HG02973 (cell line): ENCODE data around the gene HMG20A.

ENCODE experiments used
- ATAC-seq: cut with Tn5 transposase; IDR thresholded peaks from one replicate; pipeline ENCODE4 v1.9.1; 2021; ENCODE audit warnings: moderate library complexity; ENCODE audit not compliant: unreplicated experiment

Gene HMG20A

GRCh38 chr15:77495838-77496596, 75.3 kb downstream of the HMG20A start:
- no peak for ATAC-seq

GRCh38 chr15:77496715-77497109, 76.0 kb downstream of the HMG20A start:
- no peak for ATAC-seq

- no peak for ATAC-seq
These were observed 76.5 kb downstream of the HMG20A start for GRCh38 chr15:77497110-77497737.

- ATAC-seq = no peak
These were observed 77.3 kb downstream of the HMG20A start for GRCh38 chr15:77497942-77498361.

- no peak for ATAC-seq
These were observed 78.5 kb downstream of the HMG20A start for GRCh38 chr15:77499087-77499760.

- ATAC-seq = no peak
These were observed 80.3 kb downstream of the HMG20A start for GRCh38 chr15:77500989-77501388.

- ATAC-seq = no peak
These were observed 81.8 kb downstream of the HMG20A start for GRCh38 chr15:77502379-77503095.

- ATAC-seq = no peak
These were observed 82.6 kb downstream of the HMG20A start for GRCh38 chr15:77503240-77503639.

GRCh38 chr15:77503764-77504163, 83.1 kb downstream of the HMG20A start:
- no peak for ATAC-seq

- no peak for ATAC-seq
These were observed 83.6 kb downstream of the HMG20A start for GRCh38 chr15:77504306-77504705.

GRCh38 chr15:77504871-77505270, 84.2 kb downstream of the HMG20A start:
- no peak for ATAC-seq

GRCh38 chr15:77505556-77505955, 84.9 kb downstream of the HMG20A start:
- ATAC-seq = no peak

- ATAC-seq = no peak
These were observed 85.8 kb downstream of the HMG20A start for GRCh38 chr15:77506311-77507142.

- ATAC-seq = no peak
These were observed 86.6 kb downstream of the HMG20A start for GRCh38 chr15:77507143-77507897.

GRCh38 chr15:77507911-77508310, 87.2 kb downstream of the HMG20A start:
- no peak for ATAC-seq

GRCh38 chr15:77508541-77509243, 88.0 kb downstream of the HMG20A start:
- ATAC-seq = no peak

GRCh38 chr15:77510066-77511057, 89.7 kb downstream of the HMG20A start:
- ATAC-seq = no peak

- no peak for ATAC-seq
These were observed 91.2 kb downstream of the HMG20A start for GRCh38 chr15:77511869-77512268.
